HEK293 (cell line): ENCODE data around the gene TPM3.
A peak's percentile ranks its signal among the peaks of the same experiment; 100 is the strongest.

Source experiments
- MZF1 ChIP-seq: fragments of 450-650 bp; formaldehyde crosslinking; IDR thresholded peaks from 2 replicates; pipeline ENCODE4 v1.5.1; 2017; ENCODE audit warnings: missing biosample characterization, missing genetic modification characterization, borderline replicate concordance
- YY1 ChIP-seq: fragments of 450-650 bp; formaldehyde crosslinking; IDR thresholded peaks from 2 replicates; pipeline ENCODE4 v1.5.1; 2018; ENCODE audit warnings: missing biosample characterization, missing genetic modification characterization
- ZNF202 ChIP-seq: fragments of 450-650 bp; formaldehyde crosslinking; IDR thresholded peaks from 2 replicates; pipeline ENCODE4 v1.5.1; 2016; ENCODE audit warnings: missing biosample characterization, missing genetic modification characterization, borderline replicate concordance
- ZNF585B ChIP-seq: fragments of 450-650 bp; formaldehyde crosslinking; IDR thresholded peaks from 2 replicates; pipeline ENCODE4 v1.5.1; 2016; ENCODE audit warnings: missing biosample characterization, missing genetic modification characterization
- TF ChIP-seq, protein P1 (sequence below): fragments of 450-650 bp; formaldehyde crosslinking; IDR thresholded peaks from 2 replicates; pipeline ENCODE4 v1.5.1; 2016; ENCODE audit warnings: missing biosample characterization, missing genetic modification characterization, low read depth
- TF ChIP-seq, protein P2 (sequence below): fragments of 450-650 bp; formaldehyde crosslinking; IDR thresholded peaks from 2 replicates; pipeline ENCODE4 v1.5.1; 2016; ENCODE audit warnings: missing biosample characterization, missing genetic modification characterization
- TF ChIP-seq, protein P3 (sequence below): fragments of 450-650 bp; formaldehyde crosslinking; IDR thresholded peaks from 2 replicates; pipeline ENCODE4 v1.5.1; 2016; ENCODE audit warnings: missing biosample characterization, missing genetic modification characterization
- TF ChIP-seq, protein P4 (sequence below): fragments of 450-650 bp; formaldehyde crosslinking; IDR thresholded peaks from 2 replicates; pipeline ENCODE4 v1.5.1; 2017; ENCODE audit warnings: missing biosample characterization, missing genetic modification characterization
- TF ChIP-seq, protein P5 (sequence below): fragments of 450-650 bp; formaldehyde crosslinking; IDR thresholded peaks from 2 replicates; pipeline ENCODE4 v1.5.1; 2016; ENCODE audit warnings: missing biosample characterization, missing genetic modification characterization

DNA sequence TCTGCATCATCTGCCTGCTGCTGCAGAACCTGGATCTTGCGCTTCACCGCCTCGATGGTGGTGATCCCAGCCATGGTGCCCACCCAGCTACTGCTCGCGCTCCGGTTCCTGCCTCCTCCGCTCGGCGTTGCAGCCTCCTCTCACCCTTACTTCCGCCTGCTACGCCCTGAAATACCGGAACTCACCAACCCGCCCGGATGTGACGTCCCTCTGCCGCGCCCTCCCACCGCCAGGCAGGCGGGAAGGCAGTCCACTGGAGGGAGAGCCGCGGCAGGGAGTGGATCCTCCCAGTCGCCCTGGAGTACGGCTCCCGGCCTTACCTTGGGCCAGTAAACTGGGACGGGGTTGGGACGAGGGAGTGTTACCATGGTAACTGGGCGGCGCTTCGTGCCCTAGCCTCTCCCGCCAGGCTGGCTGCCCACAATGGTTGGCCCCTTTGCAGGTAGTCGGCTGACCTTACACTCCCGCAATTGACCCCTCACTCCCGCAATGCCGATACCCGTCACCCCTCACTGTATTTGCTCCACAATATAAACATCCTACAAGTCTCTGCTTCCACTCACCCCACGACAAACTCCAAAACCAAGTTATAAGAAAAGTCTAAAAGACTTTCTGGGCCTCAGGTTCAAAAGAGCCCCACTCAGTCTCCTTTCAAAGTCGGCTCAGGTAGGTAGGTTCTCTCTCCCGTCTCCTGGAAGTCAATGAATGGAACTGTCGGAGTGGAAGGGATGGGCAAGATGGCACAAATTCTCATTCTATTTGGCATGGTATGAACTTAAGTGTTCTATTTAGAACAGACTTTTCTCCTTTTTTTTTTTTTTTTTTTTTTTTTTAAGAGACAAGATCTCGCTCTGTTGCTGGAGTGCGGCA lies 8.6 kb downstream of the TPM3 start:
- TF ChIP-seq, protein P1, sequence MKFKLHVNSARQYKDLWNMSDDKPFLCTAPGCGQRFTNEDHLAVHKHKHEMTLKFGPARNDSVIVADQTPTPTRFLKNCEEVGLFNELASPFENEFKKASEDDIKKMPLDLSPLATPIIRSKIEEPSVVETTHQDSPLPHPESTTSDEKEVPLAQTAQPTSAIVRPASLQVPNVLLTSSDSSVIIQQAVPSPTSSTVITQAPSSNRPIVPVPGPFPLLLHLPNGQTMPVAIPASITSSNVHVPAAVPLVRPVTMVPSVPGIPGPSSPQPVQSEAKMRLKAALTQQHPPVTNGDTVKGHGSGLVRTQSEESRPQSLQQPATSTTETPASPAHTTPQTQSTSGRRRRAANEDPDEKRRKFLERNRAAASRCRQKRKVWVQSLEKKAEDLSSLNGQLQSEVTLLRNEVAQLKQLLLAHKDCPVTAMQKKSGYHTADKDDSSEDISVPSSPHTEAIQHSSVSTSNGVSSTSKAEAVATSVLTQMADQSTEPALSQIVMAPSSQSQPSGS = no peak
- TF ChIP-seq YY1 (no peak), MZF1 (tag by site-specific recombination) (0 out of 2 replicates have a peak, but pooled peaks have one; percentile 18), ZNF202 (tag by site-specific recombination) (no peak), ZNF585B (no peak)
- TF ChIP-seq, protein P2, sequence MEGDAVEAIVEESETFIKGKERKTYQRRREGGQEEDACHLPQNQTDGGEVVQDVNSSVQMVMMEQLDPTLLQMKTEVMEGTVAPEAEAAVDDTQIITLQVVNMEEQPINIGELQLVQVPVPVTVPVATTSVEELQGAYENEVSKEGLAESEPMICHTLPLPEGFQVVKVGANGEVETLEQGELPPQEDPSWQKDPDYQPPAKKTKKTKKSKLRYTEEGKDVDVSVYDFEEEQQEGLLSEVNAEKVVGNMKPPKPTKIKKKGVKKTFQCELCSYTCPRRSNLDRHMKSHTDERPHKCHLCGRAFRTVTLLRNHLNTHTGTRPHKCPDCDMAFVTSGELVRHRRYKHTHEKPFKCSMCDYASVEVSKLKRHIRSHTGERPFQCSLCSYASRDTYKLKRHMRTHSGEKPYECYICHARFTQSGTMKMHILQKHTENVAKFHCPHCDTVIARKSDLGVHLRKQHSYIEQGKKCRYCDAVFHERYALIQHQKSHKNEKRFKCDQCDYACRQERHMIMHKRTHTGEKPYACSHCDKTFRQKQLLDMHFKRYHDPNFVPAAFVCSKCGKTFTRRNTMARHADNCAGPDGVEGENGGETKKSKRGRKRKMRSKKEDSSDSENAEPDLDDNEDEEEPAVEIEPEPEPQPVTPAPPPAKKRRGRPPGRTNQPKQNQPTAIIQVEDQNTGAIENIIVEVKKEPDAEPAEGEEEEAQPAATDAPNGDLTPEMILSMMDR (tag by site-specific recombination) = no peak
- TF ChIP-seq, protein P3, sequence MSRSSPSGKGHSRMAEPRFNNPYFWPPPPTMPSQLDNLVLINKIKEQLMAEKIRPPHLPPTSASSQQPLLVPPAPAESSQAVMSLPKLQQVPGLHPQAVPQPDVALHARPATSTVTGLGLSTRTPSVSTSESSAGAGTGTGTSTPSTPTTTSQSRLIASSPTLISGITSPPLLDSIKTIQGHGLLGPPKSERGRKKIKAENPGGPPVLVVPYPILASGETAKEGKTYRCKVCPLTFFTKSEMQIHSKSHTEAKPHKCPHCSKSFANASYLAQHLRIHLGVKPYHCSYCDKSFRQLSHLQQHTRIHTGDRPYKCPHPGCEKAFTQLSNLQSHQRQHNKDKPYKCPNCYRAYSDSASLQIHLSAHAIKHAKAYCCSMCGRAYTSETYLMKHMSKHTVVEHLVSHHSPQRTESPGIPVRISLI (tag by site-specific recombination) = peak; percentile 91
- TF ChIP-seq, protein P4, sequence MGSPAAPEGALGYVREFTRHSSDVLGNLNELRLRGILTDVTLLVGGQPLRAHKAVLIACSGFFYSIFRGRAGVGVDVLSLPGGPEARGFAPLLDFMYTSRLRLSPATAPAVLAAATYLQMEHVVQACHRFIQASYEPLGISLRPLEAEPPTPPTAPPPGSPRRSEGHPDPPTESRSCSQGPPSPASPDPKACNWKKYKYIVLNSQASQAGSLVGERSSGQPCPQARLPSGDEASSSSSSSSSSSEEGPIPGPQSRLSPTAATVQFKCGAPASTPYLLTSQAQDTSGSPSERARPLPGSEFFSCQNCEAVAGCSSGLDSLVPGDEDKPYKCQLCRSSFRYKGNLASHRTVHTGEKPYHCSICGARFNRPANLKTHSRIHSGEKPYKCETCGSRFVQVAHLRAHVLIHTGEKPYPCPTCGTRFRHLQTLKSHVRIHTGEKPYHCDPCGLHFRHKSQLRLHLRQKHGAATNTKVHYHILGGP (tag by site-specific recombination) = no peak
- TF ChIP-seq, protein P5, sequence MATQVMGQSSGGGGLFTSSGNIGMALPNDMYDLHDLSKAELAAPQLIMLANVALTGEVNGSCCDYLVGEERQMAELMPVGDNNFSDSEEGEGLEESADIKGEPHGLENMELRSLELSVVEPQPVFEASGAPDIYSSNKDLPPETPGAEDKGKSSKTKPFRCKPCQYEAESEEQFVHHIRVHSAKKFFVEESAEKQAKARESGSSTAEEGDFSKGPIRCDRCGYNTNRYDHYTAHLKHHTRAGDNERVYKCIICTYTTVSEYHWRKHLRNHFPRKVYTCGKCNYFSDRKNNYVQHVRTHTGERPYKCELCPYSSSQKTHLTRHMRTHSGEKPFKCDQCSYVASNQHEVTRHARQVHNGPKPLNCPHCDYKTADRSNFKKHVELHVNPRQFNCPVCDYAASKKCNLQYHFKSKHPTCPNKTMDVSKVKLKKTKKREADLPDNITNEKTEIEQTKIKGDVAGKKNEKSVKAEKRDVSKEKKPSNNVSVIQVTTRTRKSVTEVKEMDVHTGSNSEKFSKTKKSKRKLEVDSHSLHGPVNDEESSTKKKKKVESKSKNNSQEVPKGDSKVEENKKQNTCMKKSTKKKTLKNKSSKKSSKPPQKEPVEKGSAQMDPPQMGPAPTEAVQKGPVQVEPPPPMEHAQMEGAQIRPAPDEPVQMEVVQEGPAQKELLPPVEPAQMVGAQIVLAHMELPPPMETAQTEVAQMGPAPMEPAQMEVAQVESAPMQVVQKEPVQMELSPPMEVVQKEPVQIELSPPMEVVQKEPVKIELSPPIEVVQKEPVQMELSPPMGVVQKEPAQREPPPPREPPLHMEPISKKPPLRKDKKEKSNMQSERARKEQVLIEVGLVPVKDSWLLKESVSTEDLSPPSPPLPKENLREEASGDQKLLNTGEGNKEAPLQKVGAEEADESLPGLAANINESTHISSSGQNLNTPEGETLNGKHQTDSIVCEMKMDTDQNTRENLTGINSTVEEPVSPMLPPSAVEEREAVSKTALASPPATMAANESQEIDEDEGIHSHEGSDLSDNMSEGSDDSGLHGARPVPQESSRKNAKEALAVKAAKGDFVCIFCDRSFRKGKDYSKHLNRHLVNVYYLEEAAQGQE (tag by site-specific recombination) = no peak
